Stromal cell of bone marrow (primary cell): ENCODE data around the gene FGF12.

Experiments used
- DNase-seq: peaks from one replicate; pipeline ENCODE4 v3.0.0-alpha.2; 2012; ENCODE audit warnings: low read depth

FGF12 gene

DNA sequence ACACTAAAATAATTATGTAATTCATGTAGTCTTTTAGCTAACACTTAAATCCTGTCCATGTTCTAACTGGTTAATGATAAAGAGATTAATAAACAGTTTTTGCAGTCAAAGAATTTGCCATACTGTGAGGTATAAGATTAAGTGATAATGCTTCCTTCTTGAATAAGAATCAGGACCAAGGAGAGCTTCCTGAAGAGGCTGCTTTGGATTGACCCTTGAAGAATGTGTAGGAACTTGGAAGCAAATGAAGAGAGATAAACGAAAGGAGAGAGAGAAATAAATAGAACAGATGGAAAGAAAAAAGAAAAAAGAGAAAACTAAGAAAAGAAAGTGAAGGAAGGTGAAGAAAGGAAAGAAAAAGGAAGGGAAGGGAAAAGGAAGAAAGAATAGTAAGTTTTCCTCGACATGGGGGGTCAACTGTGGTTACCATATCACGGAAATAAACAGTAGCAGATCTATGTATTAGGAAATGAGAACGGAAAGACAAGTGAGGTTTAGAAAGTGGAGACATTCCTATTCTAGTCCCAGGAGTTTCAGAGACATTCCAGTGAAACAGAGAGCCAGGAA lies 539.8 kb downstream of the FGF12 start:
- no peak for DNase-seq

DNA sequence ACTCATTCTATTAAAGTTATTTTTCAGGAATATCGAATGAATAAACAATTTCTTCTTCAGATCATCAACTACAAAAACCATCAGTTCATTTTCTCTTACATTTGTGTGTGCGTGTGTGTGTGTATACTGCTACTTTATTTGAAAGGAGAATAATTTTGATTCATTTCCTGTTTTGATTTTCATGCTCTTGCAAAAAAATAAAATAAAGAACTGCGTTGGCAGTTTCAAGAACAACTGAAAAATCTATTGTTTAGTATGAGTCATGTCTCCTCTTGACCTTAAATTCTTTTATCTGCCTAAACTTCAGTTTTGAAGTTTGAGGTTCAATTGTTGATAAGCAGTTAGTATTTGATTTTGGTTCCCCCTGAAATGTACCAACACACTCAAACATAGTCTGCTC lies 540.8 kb downstream of the FGF12 start:
- no peak for DNase-seq

DNA sequence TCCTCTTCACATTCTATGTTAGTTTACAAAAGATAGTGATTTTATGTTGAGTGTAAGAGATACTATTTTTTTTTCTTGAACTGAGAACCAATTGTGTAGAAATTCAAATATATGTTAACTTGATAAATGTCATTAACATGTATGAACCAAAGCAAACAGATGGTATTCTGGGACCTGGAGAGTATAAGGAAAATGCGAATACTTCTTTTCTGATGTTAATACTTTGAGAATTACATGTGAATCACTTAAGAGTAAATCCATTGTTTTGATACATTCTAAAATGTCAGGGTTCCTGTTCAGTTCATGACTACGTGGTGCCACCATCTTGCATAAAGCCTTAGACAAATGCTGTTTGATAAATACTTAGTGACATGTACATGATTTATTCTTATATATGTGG lies 541.3 kb downstream of the FGF12 start:
- no peak for DNase-seq

DNA sequence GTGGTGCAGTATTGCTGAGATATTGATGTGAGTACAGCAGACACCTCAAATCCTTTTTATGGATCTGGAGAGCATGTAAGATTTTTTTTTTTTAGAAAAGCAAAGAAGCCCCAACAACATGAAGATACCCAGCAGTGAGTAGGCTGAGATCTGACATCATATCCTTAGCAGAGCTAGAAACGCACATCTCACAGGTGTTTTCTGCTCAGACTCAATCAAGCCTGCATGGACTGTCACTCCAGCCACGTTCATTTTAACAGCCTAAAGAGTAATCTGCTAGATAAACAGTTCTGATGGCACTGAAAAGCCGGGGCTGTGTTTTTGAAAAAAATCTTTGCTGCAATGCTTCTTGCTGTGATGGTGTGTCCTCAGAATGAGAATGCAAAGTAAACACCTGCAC lies 544.2 kb downstream of the FGF12 start:
- DNase-seq: no peak

DNA sequence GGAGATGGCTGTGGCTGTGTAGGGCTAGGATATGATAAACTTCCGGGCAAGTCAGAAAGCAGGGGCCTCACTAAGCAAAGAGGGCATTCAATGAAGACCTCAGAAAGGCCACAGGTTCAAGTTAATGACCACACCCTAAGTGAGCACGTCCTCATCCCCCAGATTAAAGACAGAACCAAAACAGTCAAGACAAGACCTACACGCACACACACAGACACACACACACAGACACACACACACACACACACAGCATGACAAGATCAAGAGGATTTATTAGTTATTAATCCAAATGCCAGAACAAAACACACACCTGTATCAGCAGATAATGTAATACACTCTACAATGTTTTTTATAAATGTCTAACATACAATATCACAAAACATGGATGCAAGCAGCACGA lies 546.2 kb downstream of the FGF12 start:
- DNase-seq: no peak

DNA sequence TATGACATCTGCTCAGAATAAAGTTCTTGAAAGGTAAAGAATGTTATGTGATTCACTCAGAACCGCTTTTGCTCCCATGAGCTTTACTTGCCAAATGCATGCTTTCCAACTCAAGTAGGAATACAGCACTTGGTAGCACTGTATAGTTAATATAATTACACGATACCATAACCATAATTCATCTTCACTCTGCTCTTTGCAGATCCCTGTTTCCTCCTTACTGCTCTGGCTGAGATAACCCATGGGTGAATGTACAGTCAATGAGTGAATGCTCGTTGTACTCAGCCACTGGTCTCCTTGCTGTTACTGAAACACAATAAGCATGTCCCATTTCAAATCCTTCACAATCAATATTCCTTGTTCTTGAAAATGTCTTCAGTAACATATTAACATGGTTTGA lies 550.0 kb downstream of the FGF12 start:
- no peak for DNase-seq

DNA sequence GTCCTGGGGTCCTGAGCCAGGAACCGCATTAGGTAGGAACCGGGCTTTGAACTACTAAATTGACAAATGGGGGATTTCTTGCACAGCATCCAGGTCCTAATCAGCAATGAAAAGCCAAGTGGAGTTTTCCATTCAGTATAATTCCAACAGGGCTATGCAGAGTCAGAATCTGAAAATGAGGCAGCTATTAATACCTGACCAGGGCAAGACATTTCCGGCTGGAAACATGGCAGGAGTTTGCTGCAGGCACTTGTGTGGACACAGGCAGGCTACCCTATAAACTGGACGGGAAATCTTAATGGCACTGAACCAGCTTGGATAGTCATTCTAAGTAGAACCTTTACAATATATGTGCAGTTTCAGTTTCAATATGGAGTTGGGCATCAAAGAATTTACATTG lies 553.1 kb downstream of the FGF12 start:
- DNase-seq: no peak

DNA sequence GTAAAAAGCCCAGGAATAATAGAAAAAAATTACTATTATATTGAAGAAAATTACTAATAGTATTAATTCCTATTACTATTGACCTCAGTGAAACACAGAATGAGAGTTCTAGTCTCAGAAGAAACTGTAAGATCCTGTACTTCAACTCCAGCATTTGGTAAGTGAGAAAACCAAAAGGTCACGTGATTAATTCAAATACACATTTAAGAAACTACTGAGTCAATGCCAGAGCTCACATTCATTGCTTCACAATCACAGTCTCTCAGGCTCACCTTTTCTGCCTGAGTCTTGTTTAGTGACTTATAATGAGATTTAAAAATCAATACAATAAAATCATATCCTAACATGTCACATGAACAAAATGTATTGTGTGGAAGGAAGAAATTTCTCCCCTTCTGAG lies 556.1 kb downstream of the FGF12 start:
- DNase-seq: no peak

DNA sequence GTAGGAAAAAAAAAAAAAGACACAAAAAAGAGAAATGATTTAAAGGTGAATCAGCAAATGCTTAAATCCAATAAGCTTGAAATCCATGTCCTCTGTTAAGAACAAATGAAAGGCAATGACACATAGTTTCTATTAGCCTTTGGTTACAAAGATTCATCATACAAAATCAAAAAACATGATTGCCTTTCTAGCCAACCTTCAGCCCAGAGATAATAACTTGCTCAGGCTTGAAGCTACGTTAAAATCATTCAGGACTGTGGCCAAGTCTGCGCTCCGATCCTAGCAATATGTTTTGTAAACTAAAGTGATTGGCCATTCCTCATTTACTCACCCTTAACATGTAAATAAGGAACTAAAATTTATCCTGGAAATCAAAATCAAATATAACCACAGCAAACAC lies 556.7 kb downstream of the FGF12 start:
- no peak for DNase-seq

DNA sequence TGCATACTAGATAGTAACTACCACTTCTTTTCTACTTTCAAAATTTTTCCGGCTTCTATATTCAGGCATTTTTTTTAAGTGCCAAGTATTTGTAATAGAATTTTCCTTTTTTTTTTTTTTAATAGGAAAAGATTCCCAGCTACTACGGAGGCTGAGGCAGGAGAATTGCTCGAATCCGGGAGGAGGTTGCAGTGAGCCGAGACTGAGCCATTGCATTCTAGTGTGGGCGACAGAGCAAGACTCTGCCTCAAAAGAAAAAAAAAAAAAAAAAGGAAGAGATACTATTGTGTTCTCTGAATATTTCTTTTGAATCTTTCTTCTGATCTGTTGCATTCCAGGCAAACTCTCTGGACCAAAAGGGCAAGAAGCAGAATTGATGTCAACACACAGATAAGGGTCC lies 557.3 kb downstream of the FGF12 start:
- no peak for DNase-seq

DNA sequence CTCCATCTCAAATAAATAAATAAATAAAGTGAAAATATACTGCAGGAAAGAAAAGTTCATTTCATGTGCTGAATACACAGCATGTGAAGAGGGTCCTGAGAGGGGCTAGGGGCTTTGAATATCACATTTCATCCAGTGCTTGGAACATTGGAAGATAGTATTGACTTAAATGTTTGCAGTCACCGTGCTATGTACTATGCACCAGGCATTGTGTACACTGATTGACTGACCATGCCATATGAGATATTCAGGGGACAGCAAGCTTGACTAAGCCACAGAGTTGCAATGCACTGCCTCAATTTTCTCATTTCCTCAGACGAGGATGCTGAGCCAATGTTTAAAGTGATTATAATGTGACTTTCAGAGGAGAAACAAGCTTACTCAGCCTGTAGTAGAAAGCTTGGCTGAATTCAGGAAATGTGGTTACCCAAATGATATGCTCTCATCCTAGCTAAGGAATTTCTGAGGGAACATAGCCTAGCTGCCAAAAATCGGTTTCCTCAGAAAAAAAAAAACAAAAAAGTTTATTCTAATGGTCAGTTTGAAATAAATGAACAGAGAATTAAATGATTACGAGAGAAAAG lies 557.9 kb downstream of the FGF12 start:
- peak; percentile 43 for DNase-seq

DNA sequence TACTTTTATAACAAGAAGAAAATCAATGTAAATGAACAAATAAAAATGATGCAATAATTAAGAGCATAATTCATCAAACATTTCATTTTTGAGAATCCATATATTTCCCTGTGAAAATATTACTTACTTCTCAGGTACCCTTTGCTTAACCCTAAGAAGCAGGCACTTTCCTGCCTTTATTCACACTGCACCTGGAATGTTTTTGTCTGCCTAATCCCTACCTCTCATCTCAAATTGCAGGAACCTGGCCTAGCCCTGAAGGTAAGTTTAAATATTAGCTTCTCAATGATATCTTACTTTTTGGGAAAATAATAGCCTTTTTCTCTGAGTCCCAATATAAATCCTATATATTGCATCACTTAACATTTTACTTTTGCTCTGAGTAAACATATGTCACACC lies 559.1 kb downstream of the FGF12 start:
- DNase-seq: no peak

DNA sequence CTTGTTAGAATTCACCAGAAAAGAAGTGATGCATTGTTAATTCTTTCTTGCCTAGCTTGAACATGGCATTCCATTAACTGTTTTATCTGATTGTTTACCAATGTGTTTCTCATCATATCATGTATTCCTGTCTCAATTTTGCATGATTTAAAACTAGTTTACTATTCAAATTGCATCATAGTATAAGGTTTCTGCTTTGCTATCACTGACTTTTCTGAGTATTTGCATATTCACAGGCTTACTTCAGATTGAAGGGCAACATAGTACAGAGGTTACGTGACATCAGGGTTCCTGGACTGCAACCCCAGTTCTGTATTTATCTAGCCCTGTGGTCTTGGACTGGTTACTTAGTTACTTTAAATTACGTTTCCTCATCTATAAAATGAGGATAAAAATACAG lies 561.8 kb downstream of the FGF12 start:
- no peak for DNase-seq

DNA sequence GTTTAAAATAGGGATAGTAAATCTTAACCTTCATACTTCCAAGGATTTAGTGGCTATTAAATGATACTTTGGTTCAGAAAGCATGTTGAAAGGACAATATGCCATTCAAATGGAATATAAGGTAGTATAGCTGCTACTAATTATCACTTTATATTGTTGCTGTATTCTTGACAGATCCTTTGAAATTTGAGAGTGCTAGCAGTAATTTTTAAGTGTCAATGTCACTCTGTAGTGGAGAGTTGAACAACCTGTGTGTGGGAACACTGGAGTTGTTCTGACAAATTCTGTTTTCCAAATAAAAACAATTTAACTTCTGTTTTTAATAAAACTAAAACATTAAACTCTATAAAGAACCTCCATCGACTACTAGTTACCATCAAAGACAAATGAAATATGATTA lies 565.7 kb downstream of the FGF12 start:
- DNase-seq: no peak

DNA sequence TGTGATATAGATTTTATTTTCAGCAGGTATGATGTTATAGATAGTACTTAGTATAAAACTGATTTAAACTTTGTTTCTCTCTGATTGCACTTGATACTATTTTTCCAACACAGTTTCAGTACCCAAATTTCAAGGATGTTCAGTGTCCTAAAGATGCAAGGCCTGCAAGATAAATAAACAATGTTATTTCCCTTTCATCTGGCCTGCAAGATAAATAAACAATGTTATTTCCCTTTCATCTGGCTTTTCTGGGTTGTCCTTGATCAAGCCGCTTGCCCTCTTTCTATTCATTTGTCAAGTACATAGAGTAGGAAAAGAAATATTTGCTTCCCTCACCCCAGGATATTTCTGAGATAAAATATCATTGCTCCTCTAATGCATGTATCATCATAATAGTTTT lies 571.0 kb downstream of the FGF12 start:
- DNase-seq: no peak

DNA sequence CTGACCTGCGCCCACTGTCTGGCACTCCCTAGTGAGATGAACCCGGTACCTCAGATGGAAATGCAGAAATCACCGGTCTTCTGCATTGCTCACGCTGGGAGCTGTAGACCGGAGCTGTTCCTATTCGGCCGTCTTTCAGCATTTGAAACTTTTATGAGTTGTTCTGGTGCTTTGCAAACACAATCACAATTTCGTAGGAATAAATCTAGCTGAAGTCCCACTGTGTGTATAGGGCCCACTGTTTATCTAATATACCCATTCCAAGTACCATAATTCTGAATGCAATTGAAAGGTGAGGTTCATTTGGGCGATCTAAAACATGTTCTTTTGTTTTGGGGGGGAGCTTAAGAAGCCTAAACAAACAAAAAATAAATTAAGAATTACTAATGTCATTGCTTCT lies 572.1 kb downstream of the FGF12 start:
- DNase-seq: no peak

DNA sequence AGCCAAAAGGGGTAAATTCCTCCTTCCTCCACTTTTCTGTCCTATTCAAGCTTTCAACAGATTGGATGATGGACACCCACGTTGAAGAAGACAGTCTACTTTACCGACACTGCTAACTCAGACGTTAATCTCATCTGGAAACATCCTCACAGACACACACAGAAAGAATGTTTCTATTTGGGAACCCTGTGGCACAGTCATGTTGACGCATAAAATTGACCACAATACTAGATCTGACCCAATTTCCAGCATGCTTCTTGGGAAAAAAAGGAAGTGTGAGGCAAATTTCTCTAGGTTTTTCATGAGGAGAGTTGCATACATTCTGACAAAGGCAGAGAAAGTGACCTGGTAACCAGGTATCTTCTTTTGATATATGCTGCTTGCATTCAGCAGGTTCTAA lies 594.1 kb downstream of the FGF12 start:
- peak; percentile 11 for DNase-seq

DNA sequence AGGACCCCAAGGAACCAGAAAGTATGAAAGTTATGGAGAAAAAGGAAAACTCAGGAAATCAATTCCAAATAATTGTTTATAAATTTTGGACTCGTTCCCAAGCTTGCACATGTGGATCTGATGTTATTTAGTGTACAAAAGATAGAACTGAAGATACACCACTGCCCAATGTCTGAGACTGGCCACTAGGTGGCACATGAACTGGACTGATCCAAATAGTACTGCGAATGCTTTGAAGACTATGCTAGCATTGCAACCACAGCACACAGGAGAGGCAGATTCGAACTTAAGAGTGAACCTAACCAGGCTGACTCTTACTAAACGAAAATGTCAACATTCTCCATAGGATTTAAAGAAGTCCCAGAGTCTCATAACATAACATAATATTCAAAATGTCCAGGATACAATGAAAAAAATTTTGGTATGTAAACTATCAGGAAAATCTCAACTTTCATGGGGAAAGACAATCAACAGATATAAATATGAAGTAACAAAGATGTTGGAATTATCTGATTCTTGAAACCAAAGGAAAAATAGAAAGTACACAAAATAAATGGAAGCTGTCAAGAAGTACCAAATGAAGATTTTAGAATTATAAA lies 596.7 kb downstream of the FGF12 start:
- peak; percentile 30 for DNase-seq

DNA sequence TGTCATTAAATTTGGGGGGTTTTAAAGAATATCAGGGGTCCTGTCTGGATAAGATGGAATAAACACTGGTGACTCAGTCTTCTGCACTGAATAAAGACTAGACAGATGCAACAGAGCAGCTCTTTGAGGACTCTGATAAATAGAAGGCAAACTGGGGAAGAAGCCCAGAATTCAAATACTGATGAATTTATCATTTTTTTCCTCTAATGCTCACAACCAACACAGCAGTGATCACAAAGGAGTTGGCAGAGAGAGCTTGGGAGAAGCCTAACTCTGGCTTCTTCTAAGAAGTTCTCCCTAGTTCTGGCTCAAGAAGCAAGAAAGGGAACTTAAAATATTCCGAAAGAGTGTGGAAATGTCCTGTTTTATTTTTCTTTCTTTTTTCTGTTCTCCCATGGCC lies 597.8 kb downstream of the FGF12 start:
- DNase-seq: no peak

DNA sequence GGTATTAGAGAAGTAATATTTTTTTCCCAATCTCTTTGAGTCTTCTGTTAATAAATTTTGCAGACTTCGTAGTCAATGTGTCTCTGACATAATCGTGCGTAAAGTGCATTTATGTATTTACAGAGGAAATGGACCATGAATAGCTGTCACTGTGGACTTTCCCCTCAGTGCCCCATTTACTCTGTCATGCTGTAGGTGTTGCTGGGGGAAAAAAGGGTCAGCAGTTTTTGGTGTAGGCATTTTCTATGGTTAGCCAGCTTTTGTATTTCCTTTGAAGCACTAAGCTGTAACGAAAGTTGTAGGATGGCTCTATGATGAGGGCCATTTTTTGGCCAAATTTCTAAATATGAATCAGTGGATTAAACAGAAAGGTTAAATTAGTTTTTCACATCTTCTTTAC lies 598.4 kb downstream of the FGF12 start:
- no peak for DNase-seq

DNA sequence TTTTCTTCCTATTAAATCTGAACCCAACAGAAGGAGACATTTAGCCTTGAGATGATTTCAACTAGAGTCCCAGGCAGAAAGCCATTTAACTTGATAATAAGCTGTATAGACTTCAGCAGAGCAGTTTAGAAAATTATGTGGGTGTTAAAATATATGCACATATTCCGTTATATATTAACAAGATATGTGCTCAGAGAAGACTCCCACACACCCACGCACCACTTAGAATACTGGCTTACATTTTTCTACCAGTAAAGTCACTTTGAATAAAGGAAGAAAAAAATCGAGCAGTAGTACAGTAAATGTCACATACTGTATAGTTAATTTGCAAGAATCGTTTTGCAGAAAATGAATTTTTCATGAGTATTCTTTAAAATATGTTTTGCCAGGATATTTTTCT lies 599.3 kb downstream of the FGF12 start:
- no peak for DNase-seq

DNA sequence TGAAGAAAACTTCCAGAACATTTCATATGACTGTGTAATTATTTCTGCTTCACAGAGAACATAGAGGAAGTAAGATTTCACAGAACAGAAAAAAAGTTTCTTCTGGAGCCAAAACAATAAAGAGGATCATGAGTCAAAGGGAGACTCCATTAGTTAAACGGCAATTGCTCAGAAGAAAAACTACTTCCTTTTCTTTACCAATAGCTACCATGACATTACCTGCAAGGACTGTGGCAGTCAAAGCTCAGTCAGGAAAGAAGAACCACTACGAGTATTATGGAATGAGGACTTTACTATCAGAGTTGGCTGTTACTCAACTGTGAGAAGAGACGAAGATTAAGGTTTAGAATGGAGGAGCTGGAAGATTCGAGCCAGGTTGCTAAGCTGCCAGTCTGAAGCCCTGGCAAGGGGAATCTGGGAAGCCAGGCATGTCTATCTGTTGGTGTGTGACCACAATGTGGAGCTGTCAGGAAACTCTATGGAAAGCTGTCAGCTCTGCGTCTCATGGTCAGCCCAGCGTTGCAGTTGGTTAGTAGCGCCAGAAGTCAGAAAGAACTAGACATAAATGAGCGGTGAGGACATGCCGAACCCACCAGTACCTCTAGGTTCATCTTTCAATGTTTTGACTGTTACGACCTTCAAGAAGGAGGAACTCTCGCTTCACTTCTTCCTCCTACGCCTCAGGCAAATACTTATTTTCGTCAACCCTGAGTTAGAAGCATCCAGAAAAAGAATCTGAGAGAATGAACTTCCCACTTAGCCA lies 604.3 kb downstream of the FGF12 start:
- no peak for DNase-seq

DNA sequence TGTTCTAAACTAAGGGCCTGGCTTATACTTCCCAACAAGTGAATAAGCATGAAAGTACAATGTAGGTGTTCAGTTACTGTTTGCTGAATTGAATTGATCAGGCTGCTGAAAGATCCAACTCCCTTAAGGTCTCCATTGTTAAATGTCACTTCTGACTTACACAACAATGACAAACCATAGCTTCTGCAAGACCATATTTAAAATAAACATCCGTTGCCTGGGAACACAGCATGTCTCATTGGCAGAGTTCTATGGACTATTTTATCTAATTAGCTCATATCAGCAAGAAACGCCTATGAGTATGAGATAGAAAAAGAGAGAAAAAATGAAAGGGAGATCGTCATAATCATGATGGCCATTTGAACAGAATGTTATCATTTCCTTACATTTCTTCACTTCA lies 605.4 kb downstream of the FGF12 start:
- no peak for DNase-seq

DNA sequence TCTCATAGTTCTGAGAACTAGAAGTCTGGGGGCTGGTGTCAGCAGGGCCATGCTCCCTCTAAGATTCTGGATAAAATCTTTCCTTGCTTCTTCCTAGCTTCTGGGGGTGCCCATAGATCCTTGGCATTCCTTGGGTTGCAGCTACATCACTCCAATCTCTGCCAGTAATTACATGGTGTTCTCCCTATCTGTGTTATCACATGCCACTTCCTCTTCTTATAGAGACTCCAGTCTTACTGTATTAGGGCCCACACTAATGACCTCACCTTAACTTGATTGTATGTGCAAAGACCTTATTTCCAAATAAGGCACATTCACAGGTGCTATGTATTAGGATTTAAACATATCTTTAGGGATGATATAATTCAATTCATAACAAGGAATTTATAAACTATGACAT lies 618.5 kb downstream of the FGF12 start:
- no peak for DNase-seq
